NCI-H460 (cell line): ENCODE measurements around the gene SNX32. TPM values are rescaled to one million over a fixed set of nuclear protein-coding genes. Genes with fewer than 3 reads are reported as not detected.

ENCODE experiments used
- DNase-seq: peaks from one replicate; pipeline ENCODE4 v3.0.0-alpha.2; 2016; ENCODE audit warnings: low read depth; ENCODE audit errors: extremely low read depth
- total RNA-seq: library from RNA; depleted of rRNA; stranded (reverse); fragments of >200 nt; shearing (Covaris generic); gene quantifications from 2 replicates; pipeline ENCODE4 v1.2.3, GENCODE V29; 2014

Gene SNX32
- total RNA-seq, 1 experiment from 2014 or later = 0.05 TPM

DNA sequence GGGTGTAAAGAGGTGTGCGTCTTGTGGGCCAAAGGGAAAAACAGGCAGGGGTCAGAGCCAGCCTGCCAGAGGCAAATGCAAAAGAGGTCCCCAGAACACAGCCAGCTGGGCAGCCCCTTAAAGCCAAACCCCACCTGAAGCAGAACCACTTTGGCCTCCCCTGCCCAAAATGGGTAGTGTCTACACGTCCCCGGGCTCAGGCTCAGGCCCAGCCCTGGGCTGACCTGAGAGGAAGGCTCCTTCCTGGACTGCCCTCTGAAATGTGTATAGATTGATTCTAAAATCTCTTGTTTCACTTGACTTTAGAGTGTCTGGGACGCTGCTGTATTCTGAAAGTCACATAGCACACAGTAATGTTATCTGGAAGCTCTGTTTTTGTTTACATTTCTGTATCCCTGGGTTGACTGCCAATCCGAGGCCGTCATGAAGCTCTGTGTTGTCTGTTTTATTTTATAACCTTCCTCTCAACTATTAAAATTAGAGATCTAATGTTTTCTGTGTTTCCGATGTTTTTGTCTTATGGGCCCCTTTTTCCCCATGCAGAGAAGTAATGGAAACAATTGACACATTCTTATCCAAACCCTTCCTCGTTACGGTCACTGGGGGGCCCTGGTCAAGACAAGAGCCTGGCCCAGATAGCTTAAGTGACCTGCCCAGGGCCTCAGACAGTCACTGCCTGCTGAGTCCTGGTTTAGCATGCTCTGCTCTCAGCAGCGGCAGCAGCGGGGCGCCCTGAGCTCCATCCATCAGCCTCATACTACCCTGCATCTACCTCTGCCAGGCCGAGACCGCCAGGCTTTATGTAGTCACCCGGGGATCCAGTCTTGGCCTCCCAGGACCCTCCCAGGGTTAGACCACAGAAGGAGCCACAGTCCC lies 36.8 kb upstream of the SNX32 start:
- no peak for DNase-seq

GRCh38 chr11:65797711-65798110 lies 36.1 kb upstream of the SNX32 start:
- no peak for DNase-seq

GRCh38 chr11:65798882-65799281 lies 34.9 kb upstream of the SNX32 start:
- no peak for DNase-seq

DNA sequence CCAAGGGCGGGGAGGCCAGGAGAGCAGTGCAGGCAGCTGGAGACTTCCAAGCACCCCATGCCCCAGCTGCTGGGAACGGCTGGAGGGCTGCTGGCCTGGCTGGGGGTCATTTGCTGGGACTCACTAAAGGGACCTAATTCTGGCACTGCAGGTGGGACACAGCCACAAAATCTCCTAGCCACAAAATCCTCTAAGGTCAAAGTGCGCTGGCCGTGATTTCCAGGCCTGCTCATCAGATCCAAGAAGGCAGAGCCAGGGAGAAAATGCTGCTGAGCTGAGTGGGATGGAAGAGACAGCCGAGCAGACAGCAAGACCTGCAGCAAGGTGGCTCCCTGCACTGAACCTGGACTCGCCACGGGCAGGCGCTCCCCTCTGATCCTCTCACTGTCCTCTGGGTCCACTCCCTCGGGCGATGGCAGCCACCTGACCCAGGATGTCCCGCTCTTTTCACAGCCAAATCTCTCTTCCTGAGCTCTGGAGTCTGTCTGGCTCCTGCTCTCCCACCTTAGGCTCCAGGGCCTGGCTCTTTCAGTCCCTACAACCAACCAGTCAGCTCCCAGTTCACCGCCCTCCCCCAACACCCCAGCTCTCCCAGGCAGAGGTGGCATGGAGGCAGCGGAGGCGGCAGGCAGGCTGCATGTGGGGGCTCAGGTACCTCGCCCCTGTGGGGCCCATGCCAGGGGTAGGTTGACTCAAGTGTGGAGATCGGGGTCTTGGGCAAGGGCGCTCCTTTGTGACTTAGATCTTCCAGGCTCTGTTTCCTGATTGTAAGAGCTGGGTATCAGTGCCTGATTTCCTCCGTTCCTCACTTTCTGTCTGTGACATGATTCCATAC lies 32.4 kb upstream of the SNX32 start:
- no peak for DNase-seq

GRCh38 chr11:65802841-65803240 lies 30.9 kb upstream of the SNX32 start:
- no peak for DNase-seq

- DNase-seq = no peak
These were observed 29.8 kb upstream of the SNX32 start for GRCh38 chr11:65803797-65804492.

GRCh38 chr11:65806979-65807378 lies 26.8 kb upstream of the SNX32 start:
- no peak for DNase-seq

- DNase-seq = no peak
These were observed 24.9 kb upstream of the SNX32 start for GRCh38 chr11:65808744-65809341.

GRCh38 chr11:65809496-65809895 lies 24.3 kb upstream of the SNX32 start:
- no peak for DNase-seq

DNA sequence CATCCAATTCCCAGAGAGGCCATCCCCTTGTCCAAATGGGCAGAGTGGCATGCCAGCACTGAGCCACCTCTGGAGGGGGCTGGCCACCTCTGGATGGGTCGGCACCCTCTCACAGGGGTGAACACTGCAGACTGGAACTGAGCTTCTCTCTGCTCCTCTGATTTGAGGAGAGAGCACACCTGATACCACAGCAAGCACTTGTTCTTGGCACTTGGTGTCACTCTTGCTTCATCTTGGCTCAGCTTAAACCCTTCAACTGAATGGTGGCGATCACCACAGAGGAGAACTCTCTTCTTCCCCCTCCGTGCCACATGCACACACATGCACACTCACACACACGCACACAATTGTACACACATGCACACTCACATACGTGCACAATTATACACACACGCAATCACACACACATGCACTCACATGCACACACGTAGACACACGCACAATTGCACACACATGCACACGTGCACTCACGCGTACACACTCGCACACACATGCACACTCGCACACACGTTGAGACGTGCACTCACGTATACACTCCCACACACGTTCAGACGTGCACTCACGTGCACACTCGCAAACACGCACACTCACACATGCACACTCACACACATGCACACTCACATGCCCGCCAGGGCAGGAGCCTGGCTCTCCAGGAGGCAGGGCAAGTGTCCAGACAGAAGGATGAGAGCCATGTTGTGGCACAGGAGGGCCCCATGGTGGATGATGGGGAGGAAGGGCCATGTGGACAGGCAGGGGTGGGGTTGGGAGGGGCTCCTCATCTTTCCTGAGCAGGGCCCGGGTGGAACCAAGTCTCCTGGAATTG lies 23.5 kb upstream of the SNX32 start:
- no peak for DNase-seq

- no peak for DNase-seq
These were observed 21.8 kb upstream of the SNX32 start for GRCh38 chr11:65811764-65812475.

DNA sequence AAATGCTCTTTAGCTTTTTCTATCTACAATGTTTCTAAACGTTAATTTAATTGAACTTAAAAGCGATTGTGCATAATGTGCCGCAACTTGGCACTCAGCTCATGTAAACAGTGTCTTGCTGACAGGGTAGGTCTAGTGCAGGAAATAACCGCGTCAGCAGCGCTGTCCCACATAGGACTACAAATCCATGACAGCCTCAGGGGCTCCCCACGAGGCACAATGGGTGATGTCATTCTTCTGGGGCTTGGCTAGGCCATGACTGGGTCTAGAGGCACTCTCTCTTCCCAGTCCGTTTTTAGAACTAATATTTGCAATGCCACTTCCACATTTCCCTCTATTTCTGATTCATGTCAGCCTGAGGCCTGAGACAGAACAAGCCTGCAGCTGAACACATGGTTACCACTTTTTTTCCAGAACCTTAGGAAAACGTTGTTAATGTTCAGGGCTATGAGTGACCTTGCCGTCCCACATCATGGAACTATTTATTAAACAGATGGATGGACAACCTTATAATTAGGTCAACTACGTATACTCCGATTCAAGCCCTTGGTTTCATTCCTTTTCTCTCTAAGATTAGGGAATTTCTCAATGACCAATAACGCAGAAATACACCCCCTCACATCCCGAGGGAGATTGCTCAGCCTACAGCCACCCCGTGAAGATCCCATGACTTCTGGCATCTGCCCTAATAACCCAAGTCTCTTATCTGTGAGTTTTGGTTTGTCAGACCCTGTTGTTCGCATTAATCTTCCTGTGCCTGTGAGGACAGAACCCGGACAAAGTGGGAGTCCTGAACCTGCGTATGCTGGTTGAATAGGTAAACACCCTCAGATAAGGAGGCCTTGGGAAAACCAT lies 19.4 kb upstream of the SNX32 start:
- DNase-seq = no peak

GRCh38 chr11:65814986-65815565 lies 18.7 kb upstream of the SNX32 start:
- DNase-seq = no peak

DNA sequence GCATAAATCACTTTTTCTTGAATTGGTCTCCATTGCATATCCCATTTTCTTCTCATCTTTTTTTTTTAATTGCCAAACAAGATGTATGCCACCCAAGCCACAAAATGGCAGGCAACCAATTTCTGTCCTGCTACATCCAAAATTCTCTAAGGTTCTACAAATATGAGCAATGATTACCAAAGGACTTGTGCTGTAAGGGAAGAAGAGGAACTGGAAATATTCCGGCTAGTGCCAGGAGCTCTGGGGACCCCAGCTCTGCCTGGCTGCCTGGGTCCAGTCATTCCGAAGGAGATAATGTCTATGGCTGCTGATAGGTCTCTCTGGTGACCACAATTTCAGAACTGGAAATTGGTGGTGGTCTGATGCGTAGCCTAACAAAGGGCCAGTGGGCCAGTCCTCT lies 17.1 kb upstream of the SNX32 start:
- no peak for DNase-seq

DNA sequence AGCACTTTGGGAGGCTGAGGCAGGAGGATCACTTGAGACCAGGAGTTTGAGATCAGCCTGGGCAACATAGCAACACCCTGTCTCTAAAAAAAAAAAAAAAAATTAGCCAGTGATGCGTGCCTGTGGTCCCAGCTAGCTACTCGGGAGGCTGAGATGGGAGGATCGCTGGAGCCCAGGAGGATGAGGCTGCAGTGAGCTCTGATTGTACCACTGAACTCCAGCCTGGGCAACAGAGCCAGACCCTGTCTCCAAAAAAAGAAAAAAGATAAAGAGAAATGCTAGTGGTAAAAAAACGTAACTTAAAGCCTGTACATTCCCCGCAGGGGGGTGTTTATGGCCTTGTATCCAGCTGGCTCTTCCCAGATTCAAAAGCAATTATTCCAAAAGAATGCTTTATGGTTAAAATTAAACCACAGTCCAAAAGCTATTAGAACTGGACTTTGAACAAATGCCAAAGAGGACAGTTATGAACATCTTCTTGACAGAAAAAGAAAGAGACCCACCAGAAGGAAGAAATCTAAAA lies 16.4 kb upstream of the SNX32 start:
- DNase-seq = no peak

DNA sequence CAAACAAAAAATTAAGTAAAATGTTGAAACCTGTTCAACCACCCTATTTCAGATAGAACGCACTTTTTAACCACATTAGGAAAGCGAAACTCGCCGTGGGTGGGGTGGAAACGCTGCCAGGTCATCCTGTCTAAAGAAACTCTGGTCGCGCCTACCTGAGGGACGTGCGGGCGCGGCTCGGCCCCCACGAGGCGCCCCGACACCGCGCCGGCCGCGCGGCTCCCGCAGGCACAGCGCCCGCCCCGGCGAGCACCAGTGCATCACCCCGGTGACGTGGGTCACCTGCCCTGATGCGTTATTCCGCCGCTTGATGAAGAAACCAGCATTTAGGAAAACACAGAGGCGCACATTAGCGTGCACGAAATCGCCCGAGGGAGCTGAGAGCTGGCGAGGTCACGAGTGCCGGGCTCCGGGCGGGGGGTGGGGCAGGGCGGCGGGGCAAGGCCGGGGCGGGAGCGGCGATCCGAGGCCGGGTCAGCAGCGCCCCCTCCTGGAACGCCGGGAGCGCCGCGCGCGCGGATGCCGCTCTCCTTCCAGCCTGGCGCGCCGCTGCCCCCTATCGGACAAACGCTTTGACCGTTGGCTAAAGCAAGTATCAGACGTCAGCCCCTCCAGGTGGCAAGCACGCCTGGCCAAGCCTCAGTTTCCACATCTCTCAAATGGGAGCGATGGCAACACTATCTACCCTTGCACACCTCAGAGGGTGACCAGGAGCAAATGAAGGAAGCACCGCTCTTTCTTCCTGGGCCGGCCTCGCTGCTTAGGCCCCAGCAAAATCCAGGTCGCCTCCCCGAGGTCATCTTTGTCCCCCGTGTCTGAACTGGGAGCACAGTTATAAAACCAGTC lies 15.7 kb upstream of the SNX32 start:
- DNase-seq = peak; percentile 80

GRCh38 chr11:65821107-65821506 lies 12.7 kb upstream of the SNX32 start:
- DNase-seq = no peak
